ENCODE data around the gene LPA. TPM values are rescaled to one million over a fixed set of nuclear protein-coding genes. Genes with fewer than 3 reads are reported as not detected.
A peak's percentile ranks its signal among the peaks of the same experiment; 100 is the strongest.
"Not testable (repeated sequence)": the region's sequence is repeated elsewhere in the genome, so short reads cannot be mapped to it uniquely, and the experiment has no call there.

The LPA gene
- total RNA-seq, 1 experiment from 2014 or later, result 0.13 TPM

DNA sequence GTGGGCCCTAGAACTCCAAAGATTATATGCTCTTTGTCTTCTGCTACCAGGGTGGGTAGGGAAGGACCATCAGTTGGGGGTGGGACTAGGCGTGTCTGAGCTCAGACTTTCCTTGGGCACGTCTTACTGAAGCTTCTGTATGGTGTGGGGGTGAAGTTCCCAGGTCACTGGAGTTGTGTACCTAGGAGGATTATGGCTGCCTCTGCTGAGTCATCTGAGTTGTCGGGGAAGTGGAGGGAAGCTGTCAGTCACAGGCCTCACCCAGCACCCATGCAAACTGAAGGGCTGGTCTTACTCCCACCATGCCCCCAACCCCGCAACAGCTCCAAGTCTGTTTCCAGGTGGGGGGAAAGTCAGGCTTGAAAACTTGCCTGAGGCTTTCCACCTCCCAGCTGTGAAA is 90.1 kb downstream of the LPA start:
- DNase-seq, result no peak
- Histone ChIP-seq H3K27ac (ENCODE audit: insufficient read length, low read depth, low read length) (no peak overlapping the region), H3K4me1 (ENCODE audit: insufficient read depth, low read length) (no peaks in the 10 kb centered on the region), H2BK20ac (ENCODE audit: low read depth, low read length, poor library complexity, severe bottlenecking) (no peak overlapping the region), H2AK5ac (ENCODE audit: insufficient read length, low read length) (no peak overlapping the region), H3K18ac (ENCODE audit: insufficient read length, low read depth, low read length) (no peak overlapping the region), H4K8ac (replicated peaks; ENCODE audit: insufficient read length, low read depth, low read length) (no peak overlapping the region), H2BK120ac (ENCODE audit: low read depth, low read length, poor library complexity, severe bottlenecking) (no peak overlapping the region), H2BK5ac (ENCODE audit: insufficient read length, low read length) (no peak overlapping the region), H3T11ph (ENCODE audit: low read length) (no peak overlapping the region), H2BK15ac (ENCODE audit: low read depth, low read length) (no peak overlapping the region), H3K23me2 (ENCODE audit: insufficient read length, low read depth, low read length, poor library complexity, severe bottlenecking) (no peaks in the 10 kb centered on the region), H2AFZ (ENCODE audit: low read length) (no peak overlapping the region), H3K14ac (ENCODE audit: insufficient read depth, low read length) (no peak overlapping the region), H3K23ac (ENCODE audit: insufficient read length, low read depth, low read length) (no peak overlapping the region), H4K5ac (ENCODE audit: insufficient read length, low read depth, low read length) (no peak overlapping the region), H4K91ac (ENCODE audit: insufficient read length, low read depth, low read length) (no peak overlapping the region), H3K4ac (ENCODE audit: low read depth, low read length) (no peak overlapping the region), H3K4me2 (ENCODE audit: insufficient read depth, insufficient read length, low read length) (no peak overlapping the region), H3K79me1 (ENCODE audit: insufficient read depth, low read depth, low read length, poor library complexity, severe bottlenecking) (no peaks in the 10 kb centered on the region), H3K9ac (ENCODE audit: extremely low read depth, insufficient read length, low read length) (no peak overlapping the region), H3K27me3 (ENCODE audit: insufficient read depth, low read length) (no peaks in the 10 kb centered on the region), H3K9me3 (ENCODE audit: control insufficient read depth, low read depth, low read length) (peaks cover 7% of the 10 kb centered on the region), H3K56ac (ENCODE audit: insufficient read length, low read depth, low read length) (no peak overlapping the region), H2BK12ac (ENCODE audit: insufficient read length, low read depth, low read length) (no peak overlapping the region), H4K20me1 (ENCODE audit: control insufficient read depth, insufficient read depth, insufficient read length) (no peaks in the 10 kb centered on the region), H3K79me2 (ENCODE audit: insufficient read depth, low read length) (no peaks in the 10 kb centered on the region)
- WGBS (ENCODE audit: extremely low coverage, insufficient read length, low lambda C conversion rate), result no CpG with 5 or more reads among the region's 4 CpGs
- Mint-ChIP-seq H3K4me3 (no peak overlapping the region), H3K36me3 (ENCODE audit: insufficient read depth in 1 of 3, low read depth in 3 of 3) (peaks cover 0 to 5% (median 2%) of the 10 kb centered on the region in 3 experiments; a peak in 3 of 7 replicates), H3K4me1 (peaks cover 0 to 5% of the 10 kb centered on the region in 2 experiments; a peak in 1 of 4 replicates), H3K9me3 (peaks cover 25 to 78% of the 10 kb centered on the region in 2 experiments), H3K27me3 (ENCODE audit: low read depth) (peaks cover 3% of the 10 kb centered on the region), H3K27ac (no peak overlapping the region; a peak in 1 of 7 replicates)
- TF ChIP-seq, protein P1, sequence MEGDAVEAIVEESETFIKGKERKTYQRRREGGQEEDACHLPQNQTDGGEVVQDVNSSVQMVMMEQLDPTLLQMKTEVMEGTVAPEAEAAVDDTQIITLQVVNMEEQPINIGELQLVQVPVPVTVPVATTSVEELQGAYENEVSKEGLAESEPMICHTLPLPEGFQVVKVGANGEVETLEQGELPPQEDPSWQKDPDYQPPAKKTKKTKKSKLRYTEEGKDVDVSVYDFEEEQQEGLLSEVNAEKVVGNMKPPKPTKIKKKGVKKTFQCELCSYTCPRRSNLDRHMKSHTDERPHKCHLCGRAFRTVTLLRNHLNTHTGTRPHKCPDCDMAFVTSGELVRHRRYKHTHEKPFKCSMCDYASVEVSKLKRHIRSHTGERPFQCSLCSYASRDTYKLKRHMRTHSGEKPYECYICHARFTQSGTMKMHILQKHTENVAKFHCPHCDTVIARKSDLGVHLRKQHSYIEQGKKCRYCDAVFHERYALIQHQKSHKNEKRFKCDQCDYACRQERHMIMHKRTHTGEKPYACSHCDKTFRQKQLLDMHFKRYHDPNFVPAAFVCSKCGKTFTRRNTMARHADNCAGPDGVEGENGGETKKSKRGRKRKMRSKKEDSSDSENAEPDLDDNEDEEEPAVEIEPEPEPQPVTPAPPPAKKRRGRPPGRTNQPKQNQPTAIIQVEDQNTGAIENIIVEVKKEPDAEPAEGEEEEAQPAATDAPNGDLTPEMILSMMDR (conservative IDR thresholded peaks at IDR 0.05), result no peak

DNA sequence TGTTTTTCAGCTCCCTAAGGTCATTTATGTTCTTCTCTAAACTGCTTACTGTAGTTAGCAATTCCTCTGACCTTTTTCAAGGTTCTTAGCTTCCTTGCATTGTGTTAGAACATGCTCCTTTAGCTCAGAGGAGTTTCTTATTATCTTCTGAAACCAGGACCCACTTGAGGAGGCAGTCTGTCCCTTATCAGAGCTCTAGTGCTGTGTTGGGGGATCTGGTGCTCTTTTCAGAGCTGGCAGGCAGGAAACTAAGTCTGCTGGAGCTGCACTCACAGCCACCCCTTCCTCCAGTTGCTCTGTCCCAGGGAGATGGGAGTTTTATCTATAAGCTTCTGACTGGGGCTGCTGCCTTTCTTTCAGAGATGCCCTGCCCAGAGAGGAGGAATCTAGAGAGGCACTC is 92.9 kb downstream of the LPA start:
- not testable (repeated sequence) for H3T11ph ChIP-seq (ENCODE audit: low read length); H4K91ac ChIP-seq (ENCODE audit: insufficient read length, low read depth, low read length); H2BK20ac ChIP-seq (ENCODE audit: low read depth, low read length, poor library complexity, severe bottlenecking); H3K4me3 Mint-ChIP-seq; H3K9ac ChIP-seq (ENCODE audit: extremely low read depth, insufficient read length, low read length); H2BK120ac ChIP-seq (ENCODE audit: low read depth, low read length, poor library complexity, severe bottlenecking); H3K36me3 Mint-ChIP-seq (ENCODE audit: insufficient read depth in 1 of 3, low read depth in 3 of 3); H4K8ac ChIP-seq (replicated peaks; ENCODE audit: insufficient read length, low read depth, low read length); H2AFZ ChIP-seq (ENCODE audit: low read length); H3K4me1 Mint-ChIP-seq; H2AK5ac ChIP-seq (ENCODE audit: insufficient read length, low read length); H3K14ac ChIP-seq (ENCODE audit: insufficient read depth, low read length); H3K23me2 ChIP-seq (ENCODE audit: insufficient read length, low read depth, low read length, poor library complexity, severe bottlenecking); H2BK5ac ChIP-seq (ENCODE audit: insufficient read length, low read length); H3K27ac ChIP-seq (ENCODE audit: insufficient read length, low read depth, low read length); H3K27me3 ChIP-seq (ENCODE audit: insufficient read depth, low read length); H3K18ac ChIP-seq (ENCODE audit: insufficient read length, low read depth, low read length); DNase-seq; H3K4me1 ChIP-seq (ENCODE audit: insufficient read depth, low read length); H3K23ac ChIP-seq (ENCODE audit: insufficient read length, low read depth, low read length); H4K5ac ChIP-seq (ENCODE audit: insufficient read length, low read depth, low read length); H3K4ac ChIP-seq (ENCODE audit: low read depth, low read length); H3K9me3 ChIP-seq (ENCODE audit: control insufficient read depth, low read depth, low read length); H3K4me2 ChIP-seq (ENCODE audit: insufficient read depth, insufficient read length, low read length); H2BK15ac ChIP-seq (ENCODE audit: low read depth, low read length); H2BK12ac ChIP-seq (ENCODE audit: insufficient read length, low read depth, low read length); H3K79me2 ChIP-seq (ENCODE audit: insufficient read depth, low read length); H4K20me1 ChIP-seq (ENCODE audit: control insufficient read depth, insufficient read depth, insufficient read length); H3K56ac ChIP-seq (ENCODE audit: insufficient read length, low read depth, low read length); H3K79me1 ChIP-seq (ENCODE audit: insufficient read depth, low read depth, low read length, poor library complexity, severe bottlenecking)
- H3K27me3 Mint-ChIP-seq (ENCODE audit: low read depth), result peaks cover 12% of the 10 kb centered on the region
- peaks cover 30 to 92% of the 10 kb centered on the region in 2 experiments for H3K9me3 Mint-ChIP-seq
- H3K27ac Mint-ChIP-seq, result peak overlapping the region in 1 of 3 experiments; percentile 75; a peak in 1 of 7 replicates

All from H9 (cell line).